Measurements from ENCODE around the gene MYEOV. TPM values are rescaled to one million over a fixed set of nuclear protein-coding genes. Genes with fewer than 3 reads are reported as not detected.

Gene MYEOV
- total and polyA plus RNA-seq, 9 of the 15 experiments (the other 6 are each of a cell fraction or from before 2014, with no cell fraction given), result 10.2 to 133 (median 32.2) TPM

DNA sequence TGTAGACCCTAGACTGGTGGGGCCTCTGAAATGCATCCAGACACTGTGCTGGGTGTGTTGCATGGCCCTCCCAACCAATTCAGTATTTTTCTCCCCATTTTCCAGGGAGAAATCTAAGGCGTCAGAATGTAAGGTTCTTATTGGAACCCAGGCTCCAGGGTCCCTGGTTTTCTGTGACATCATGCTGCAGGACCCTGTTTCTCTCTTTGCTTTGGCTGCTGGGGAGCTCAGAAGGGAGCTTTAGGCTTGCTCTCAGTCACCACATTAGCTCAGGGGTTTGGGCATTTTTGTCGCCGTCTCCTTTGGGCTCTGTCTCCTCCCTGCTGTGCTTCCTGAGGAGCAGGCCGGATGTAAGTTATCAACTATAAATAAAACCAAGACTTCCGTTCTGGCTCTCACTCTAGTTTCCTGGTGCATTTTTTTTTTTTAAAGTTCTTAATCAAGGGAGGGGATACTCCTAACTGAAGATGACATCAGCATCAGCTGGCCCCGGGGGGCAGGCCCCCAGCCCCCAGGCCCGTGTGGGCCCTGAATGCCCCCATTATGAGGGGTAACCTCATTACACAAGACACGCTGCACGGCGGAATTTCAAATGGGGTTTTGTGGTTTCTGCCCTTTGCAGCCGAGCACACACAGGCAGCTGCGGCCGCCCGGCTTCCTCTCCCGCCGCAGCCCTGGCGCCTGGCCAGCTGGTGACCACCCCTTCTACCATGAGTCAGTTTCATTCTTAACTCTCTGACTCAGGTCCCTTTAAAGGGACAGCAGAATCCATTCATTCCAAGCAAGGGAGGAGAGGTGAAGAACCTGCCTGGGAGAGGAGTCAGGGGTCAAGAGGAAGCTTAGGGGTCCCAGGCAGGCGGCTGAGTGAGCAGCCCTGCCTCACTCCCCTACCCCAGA is 3.2 kb downstream of the MYEOV start (continued):
- 0 out of 2 replicates have a peak, but pooled peaks have one; percentile 35 for TF ChIP-seq CREB1 (IDR thresholded peaks at IDR 0.05)
- TF ChIP-seq CREB1 (CRISPR knock-in tag; IDR thresholded peaks at IDR 0.05), result no peak
- TF ChIP-seq, protein P1, sequence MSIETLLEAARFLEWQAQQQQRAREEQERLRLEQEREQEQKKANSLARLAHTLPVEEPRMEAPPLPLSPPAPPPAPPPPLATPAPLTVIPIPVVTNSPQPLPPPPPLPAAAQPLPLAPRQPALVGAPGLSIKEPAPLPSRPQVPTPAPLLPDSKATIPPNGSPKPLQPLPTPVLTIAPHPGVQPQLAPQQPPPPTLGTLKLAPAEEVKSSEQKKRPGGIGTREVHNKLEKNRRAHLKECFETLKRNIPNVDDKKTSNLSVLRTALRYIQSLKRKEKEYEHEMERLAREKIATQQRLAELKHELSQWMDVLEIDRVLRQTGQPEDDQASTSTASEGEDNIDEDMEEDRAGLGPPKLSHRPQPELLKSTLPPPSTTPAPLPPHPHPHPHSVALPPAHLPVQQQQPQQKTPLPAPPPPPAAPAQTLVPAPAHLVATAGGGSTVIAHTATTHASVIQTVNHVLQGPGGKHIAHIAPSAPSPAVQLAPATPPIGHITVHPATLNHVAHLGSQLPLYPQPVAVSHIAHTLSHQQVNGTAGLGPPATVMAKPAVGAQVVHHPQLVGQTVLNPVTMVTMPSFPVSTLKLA (conservative IDR thresholded peaks at IDR 0.05), result peak; percentile 74 to 88
- peak; percentile 77 for TF ChIP-seq NCOR1 (IDR thresholded peaks at IDR 0.05)
- 0 out of 2 replicates have a peak, but pooled peaks have one; percentile 51 for TF ChIP-seq TARDBP (IDR thresholded peaks at IDR 0.05)
- peak; percentile 28; the same call in 1 of the 2 replicates for TF ChIP-seq MAFK (IDR thresholded peaks at IDR 0.05; ENCODE audit: low read length)
- TF ChIP-seq, protein P2, sequence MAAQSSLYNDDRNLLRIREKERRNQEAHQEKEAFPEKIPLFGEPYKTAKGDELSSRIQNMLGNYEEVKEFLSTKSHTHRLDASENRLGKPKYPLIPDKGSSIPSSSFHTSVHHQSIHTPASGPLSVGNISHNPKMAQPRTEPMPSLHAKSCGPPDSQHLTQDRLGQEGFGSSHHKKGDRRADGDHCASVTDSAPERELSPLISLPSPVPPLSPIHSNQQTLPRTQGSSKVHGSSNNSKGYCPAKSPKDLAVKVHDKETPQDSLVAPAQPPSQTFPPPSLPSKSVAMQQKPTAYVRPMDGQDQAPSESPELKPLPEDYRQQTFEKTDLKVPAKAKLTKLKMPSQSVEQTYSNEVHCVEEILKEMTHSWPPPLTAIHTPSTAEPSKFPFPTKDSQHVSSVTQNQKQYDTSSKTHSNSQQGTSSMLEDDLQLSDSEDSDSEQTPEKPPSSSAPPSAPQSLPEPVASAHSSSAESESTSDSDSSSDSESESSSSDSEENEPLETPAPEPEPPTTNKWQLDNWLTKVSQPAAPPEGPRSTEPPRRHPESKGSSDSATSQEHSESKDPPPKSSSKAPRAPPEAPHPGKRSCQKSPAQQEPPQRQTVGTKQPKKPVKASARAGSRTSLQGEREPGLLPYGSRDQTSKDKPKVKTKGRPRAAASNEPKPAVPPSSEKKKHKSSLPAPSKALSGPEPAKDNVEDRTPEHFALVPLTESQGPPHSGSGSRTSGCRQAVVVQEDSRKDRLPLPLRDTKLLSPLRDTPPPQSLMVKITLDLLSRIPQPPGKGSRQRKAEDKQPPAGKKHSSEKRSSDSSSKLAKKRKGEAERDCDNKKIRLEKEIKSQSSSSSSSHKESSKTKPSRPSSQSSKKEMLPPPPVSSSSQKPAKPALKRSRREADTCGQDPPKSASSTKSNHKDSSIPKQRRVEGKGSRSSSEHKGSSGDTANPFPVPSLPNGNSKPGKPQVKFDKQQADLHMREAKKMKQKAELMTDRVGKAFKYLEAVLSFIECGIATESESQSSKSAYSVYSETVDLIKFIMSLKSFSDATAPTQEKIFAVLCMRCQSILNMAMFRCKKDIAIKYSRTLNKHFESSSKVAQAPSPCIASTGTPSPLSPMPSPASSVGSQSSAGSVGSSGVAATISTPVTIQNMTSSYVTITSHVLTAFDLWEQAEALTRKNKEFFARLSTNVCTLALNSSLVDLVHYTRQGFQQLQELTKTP (IDR thresholded peaks at IDR 0.05; ENCODE audit: low read depth in 1 of 2, partially characterized antibody in 2 of 2), result peak in 1 of 2 experiments; percentile 67
- TF ChIP-seq, protein P3, sequence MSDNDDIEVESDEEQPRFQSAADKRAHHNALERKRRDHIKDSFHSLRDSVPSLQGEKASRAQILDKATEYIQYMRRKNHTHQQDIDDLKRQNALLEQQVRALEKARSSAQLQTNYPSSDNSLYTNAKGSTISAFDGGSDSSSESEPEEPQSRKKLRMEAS (CRISPR knock-in tag; IDR thresholded peaks at IDR 0.05), result peak; percentile 79; the same call in 1 of the 2 replicates
- TF ChIP-seq ZC3H8 (IDR thresholded peaks at IDR 0.05), result no peak
- TF ChIP-seq, protein P4, sequence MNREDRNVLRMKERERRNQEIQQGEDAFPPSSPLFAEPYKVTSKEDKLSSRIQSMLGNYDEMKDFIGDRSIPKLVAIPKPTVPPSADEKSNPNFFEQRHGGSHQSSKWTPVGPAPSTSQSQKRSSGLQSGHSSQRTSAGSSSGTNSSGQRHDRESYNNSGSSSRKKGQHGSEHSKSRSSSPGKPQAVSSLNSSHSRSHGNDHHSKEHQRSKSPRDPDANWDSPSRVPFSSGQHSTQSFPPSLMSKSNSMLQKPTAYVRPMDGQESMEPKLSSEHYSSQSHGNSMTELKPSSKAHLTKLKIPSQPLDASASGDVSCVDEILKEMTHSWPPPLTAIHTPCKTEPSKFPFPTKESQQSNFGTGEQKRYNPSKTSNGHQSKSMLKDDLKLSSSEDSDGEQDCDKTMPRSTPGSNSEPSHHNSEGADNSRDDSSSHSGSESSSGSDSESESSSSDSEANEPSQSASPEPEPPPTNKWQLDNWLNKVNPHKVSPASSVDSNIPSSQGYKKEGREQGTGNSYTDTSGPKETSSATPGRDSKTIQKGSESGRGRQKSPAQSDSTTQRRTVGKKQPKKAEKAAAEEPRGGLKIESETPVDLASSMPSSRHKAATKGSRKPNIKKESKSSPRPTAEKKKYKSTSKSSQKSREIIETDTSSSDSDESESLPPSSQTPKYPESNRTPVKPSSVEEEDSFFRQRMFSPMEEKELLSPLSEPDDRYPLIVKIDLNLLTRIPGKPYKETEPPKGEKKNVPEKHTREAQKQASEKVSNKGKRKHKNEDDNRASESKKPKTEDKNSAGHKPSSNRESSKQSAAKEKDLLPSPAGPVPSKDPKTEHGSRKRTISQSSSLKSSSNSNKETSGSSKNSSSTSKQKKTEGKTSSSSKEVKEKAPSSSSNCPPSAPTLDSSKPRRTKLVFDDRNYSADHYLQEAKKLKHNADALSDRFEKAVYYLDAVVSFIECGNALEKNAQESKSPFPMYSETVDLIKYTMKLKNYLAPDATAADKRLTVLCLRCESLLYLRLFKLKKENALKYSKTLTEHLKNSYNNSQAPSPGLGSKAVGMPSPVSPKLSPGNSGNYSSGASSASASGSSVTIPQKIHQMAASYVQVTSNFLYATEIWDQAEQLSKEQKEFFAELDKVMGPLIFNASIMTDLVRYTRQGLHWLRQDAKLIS (CRISPR knock-in tag; IDR thresholded peaks at IDR 0.05), result 0 out of 2 replicates have a peak, but pooled peaks have one; percentile 47
- peak; percentile 84 for TF ChIP-seq SMAD1 (IDR thresholded peaks at IDR 0.05; ENCODE audit: low read depth, low read length, partially characterized antibody)
- TF ChIP-seq YY1 (IDR thresholded peaks at IDR 0.05; ENCODE audit: borderline replicate concordance in 1 of 3, control insufficient read depth in 1 of 3, extremely low read depth in 1 of 3, insufficient read depth in 3 of 3, insufficient read length in 1 of 3, insufficient replicate concordance in 2 of 3, low read depth in 1 of 3, low read length in 2 of 3), result peak in 2 of 3 experiments; percentile 34 to 56
- TF ChIP-seq ZBTB1 (CRISPR knock-in tag; IDR thresholded peaks at IDR 0.05; ENCODE audit: borderline replicate concordance, low read depth), result peak; percentile 95
- TF ChIP-seq POLR2B (IDR thresholded peaks at IDR 0.05; ENCODE audit: low read depth, partially characterized antibody), result peak; percentile 52
- peak; percentile 79 for TF ChIP-seq ARID1B (IDR thresholded peaks at IDR 0.05)
- peak; percentile 64 for TF ChIP-seq MEIS2 (IDR thresholded peaks at IDR 0.05; ENCODE audit: partially characterized antibody)

All from K562 (cell line).